ENCODE measurements around the gene FAM234A.
"Not testable (repeated sequence)": the region's sequence is repeated elsewhere in the genome, so short reads cannot be mapped to it uniquely, and the experiment has no call there.

FAM234A gene

GRCh38 chr16:209359-209758 lies 25.3 kb upstream of the FAM234A start:
- H3K9me3 ChIP-seq (ENCODE audit: control extremely low read depth in 1 of 5, control insufficient read depth in 4 of 5, insufficient read depth in 2 of 5, low read depth in 1 of 5, low read length in 4 of 5); H3K4me1 ChIP-seq (ENCODE audit: control extremely low read depth in 1 of 4, control insufficient read depth in 4 of 4, insufficient read depth in 4 of 4, low read length in 3 of 4); POLR2A ChIA-PET; H3K27me3 ChIP-seq (replicated peaks in 2 of 5; ENCODE audit: control insufficient read depth in 4 of 5, insufficient read depth in 5 of 5, low read length in 4 of 5); H3K27ac ChIP-seq (ENCODE audit: insufficient read depth in 1 of 2, low read depth in 1 of 2, low read length in 2 of 2, poor library complexity in 1 of 2, severe bottlenecking in 2 of 2); H3K4me3 ChIP-seq (ENCODE audit: control insufficient read depth in 1 of 7, extremely low read depth in 1 of 7, insufficient read depth in 4 of 7, low read depth in 2 of 7, low read length in 6 of 7); DNase-seq: not testable (repeated sequence)
- CTCF ChIA-PET: interaction anchor here (0.8 to 1.6 kb wide), 3 partner anchors 10 to 164 kb away, joined by 3 to 6 read pairs (median 3); no protein-coding TSS in a partner anchor
- WGBS (ENCODE audit: insufficient coverage): 100% methylated on average over 2 of the region's 4 CpGs
- H3K36me3 ChIP-seq (ENCODE audit: control insufficient read depth in 4 of 4, insufficient read depth in 4 of 4, low read length in 3 of 4): peaks cover 25 to 87% (median 62%) of the 10 kb centered on the region in 4 experiments

- ChIA-PET POLR2A (interaction anchor here (0.7 kb wide), 1 partner anchor 23 kb away, joined by 3 read pairs; no protein-coding TSS in a partner anchor), CTCF (interaction anchor here (1.0 kb wide), 1 partner anchor 31 kb away, joined by 3 read pairs; the partner anchor contains the start of gene HBQ1)
- H3K27me3 ChIP-seq (replicated peaks in 2 of 5; ENCODE audit: control insufficient read depth in 4 of 5, insufficient read depth in 5 of 5, low read length in 4 of 5); DNase-seq; H3K9me3 ChIP-seq (ENCODE audit: control extremely low read depth in 1 of 5, control insufficient read depth in 4 of 5, insufficient read depth in 2 of 5, low read depth in 1 of 5, low read length in 4 of 5); H3K4me3 ChIP-seq (ENCODE audit: control insufficient read depth in 1 of 7, extremely low read depth in 1 of 7, insufficient read depth in 4 of 7, low read depth in 2 of 7, low read length in 6 of 7); H3K27ac ChIP-seq (ENCODE audit: insufficient read depth in 1 of 2, low read depth in 1 of 2, low read length in 2 of 2, poor library complexity in 1 of 2, severe bottlenecking in 2 of 2); H3K4me1 ChIP-seq (ENCODE audit: control extremely low read depth in 1 of 4, control insufficient read depth in 4 of 4, insufficient read depth in 4 of 4, low read length in 3 of 4): not testable (repeated sequence)
- H3K36me3 ChIP-seq (ENCODE audit: control insufficient read depth in 4 of 4, insufficient read depth in 4 of 4, low read length in 3 of 4): peaks cover 17 to 86% (median 51%) of the 10 kb centered on the region in 4 experiments
- 95% methylated on average over 11 of the region's 14 CpGs for WGBS (ENCODE audit: insufficient coverage)
Measured at GRCh38 chr16:211631-212180, 22.9 kb upstream of the FAM234A start.

GRCh38 chr16:212999-213398 lies 21.6 kb upstream of the FAM234A start:
- no CpG with 5 or more reads among the region's 3 CpGs for WGBS (ENCODE audit: insufficient coverage)
- CTCF ChIA-PET: interaction anchor here (0.6 to 2.2 kb wide), 3 partner anchors 12 to 185 kb away, joined by 3 to 11 read pairs (median 4); no protein-coding TSS in a partner anchor
- Histone ChIP-seq H3K36me3 (ENCODE audit: control insufficient read depth in 4 of 4, insufficient read depth in 4 of 4, low read length in 3 of 4) (peaks cover 15 to 85% (median 50%) of the 10 kb centered on the region in 4 experiments), H3K4me1 (ENCODE audit: control extremely low read depth in 1 of 4, control insufficient read depth in 4 of 4, insufficient read depth in 4 of 4, low read length in 3 of 4) (no peaks in the 10 kb centered on the region), H3K27ac (ENCODE audit: insufficient read depth in 1 of 2, low read depth in 1 of 2, low read length in 2 of 2, poor library complexity in 1 of 2, severe bottlenecking in 2 of 2) (no peak overlapping the region), H3K27me3 (replicated peaks in 2 of 5; ENCODE audit: control insufficient read depth in 4 of 5, insufficient read depth in 5 of 5, low read length in 4 of 5) (no peaks in the 10 kb centered on the region), H3K4me3 (ENCODE audit: control insufficient read depth in 1 of 7, extremely low read depth in 1 of 7, insufficient read depth in 4 of 7, low read depth in 2 of 7, low read length in 6 of 7) (no peak overlapping the region), H3K9me3 (ENCODE audit: control extremely low read depth in 1 of 5, control insufficient read depth in 4 of 5, insufficient read depth in 2 of 5, low read depth in 1 of 5, low read length in 4 of 5) (no peaks in the 10 kb centered on the region)
- POLR2A ChIA-PET: no interaction called here
- no peak for DNase-seq

- no peak for DNase-seq
- POLR2A ChIA-PET: no interaction called here
- peaks cover 18 to 76% (median 53%) of the 10 kb centered on the region in 4 experiments for H3K36me3 ChIP-seq (ENCODE audit: control insufficient read depth in 4 of 4, insufficient read depth in 4 of 4, low read length in 3 of 4)
Measured at GRCh38 chr16:220021-220420, 14.6 kb upstream of the FAM234A start.

GRCh38 chr16:228151-228851 lies 6.3 kb upstream of the FAM234A start:
- peaks cover 14 to 37% (median 29%) of the 10 kb centered on the region in 4 experiments for H3K36me3 ChIP-seq (ENCODE audit: control insufficient read depth in 4 of 4, insufficient read depth in 4 of 4, low read length in 3 of 4)
- DNase-seq: peak in 2 of 3 donors; percentile 31 to 37
- peaks cover 11 to 18% (median 15%) of the 10 kb centered on the region in 4 experiments for H3K4me1 ChIP-seq (ENCODE audit: control extremely low read depth in 1 of 4, control insufficient read depth in 4 of 4, insufficient read depth in 4 of 4, low read length in 3 of 4)
- ChIA-PET POLR2A (interaction anchor here (0.5 kb wide), 1 partner anchor 84 kb away, joined by 6 read pairs; no protein-coding TSS in a partner anchor), CTCF (interaction anchor here (0.6 to 2.5 kb wide), 13 partner anchors 9 to 139 kb away, joined by 3 to 11 read pairs (median 3); no protein-coding TSS in a partner anchor)
- H3K27ac ChIP-seq (ENCODE audit: insufficient read depth in 1 of 2, low read depth in 1 of 2, low read length in 2 of 2, poor library complexity in 1 of 2, severe bottlenecking in 2 of 2): peak overlapping the region; percentile 78 to 93
- WGBS (ENCODE audit: insufficient coverage): 0% methylated on average over 3 of the region's 9 CpGs
- no peaks in the 10 kb centered on the region for H3K27me3 ChIP-seq (replicated peaks in 2 of 5; ENCODE audit: control insufficient read depth in 4 of 5, insufficient read depth in 5 of 5, low read length in 4 of 5)
- H3K4me3 ChIP-seq (ENCODE audit: control insufficient read depth in 1 of 7, extremely low read depth in 1 of 7, insufficient read depth in 4 of 7, low read depth in 2 of 7, low read length in 6 of 7): peak overlapping the region; percentile 60 to 99 (median 89)
- no peaks in the 10 kb centered on the region for H3K9me3 ChIP-seq (ENCODE audit: control extremely low read depth in 1 of 5, control insufficient read depth in 4 of 5, insufficient read depth in 2 of 5, low read depth in 1 of 5, low read length in 4 of 5)

More at GRCh38 chr16:220021-220420, 14.6 kb upstream of the FAM234A start:
- Histone ChIP-seq H3K27ac (ENCODE audit: insufficient read depth in 1 of 2, low read depth in 1 of 2, low read length in 2 of 2, poor library complexity in 1 of 2, severe bottlenecking in 2 of 2) (no peak overlapping the region), H3K4me3 (ENCODE audit: control insufficient read depth in 1 of 7, extremely low read depth in 1 of 7, insufficient read depth in 4 of 7, low read depth in 2 of 7, low read length in 6 of 7) (no peak overlapping the region), H3K27me3 (replicated peaks in 2 of 5; ENCODE audit: control insufficient read depth in 4 of 5, insufficient read depth in 5 of 5, low read length in 4 of 5) (no peaks in the 10 kb centered on the region), H3K9me3 (ENCODE audit: control extremely low read depth in 1 of 5, control insufficient read depth in 4 of 5, insufficient read depth in 2 of 5, low read depth in 1 of 5, low read length in 4 of 5) (no peaks in the 10 kb centered on the region), H3K4me1 (ENCODE audit: control extremely low read depth in 1 of 4, control insufficient read depth in 4 of 4, insufficient read depth in 4 of 4, low read length in 3 of 4) (no peaks in the 10 kb centered on the region)
- CTCF ChIA-PET: interaction anchor here (1.4 to 1.5 kb wide), 2 partner anchors 98 to 117 kb away, joined by 3 to 4 read pairs; no protein-coding TSS in a partner anchor
- WGBS (ENCODE audit: insufficient coverage): no CpG with 5 or more reads among the region's 4 CpGs

GRCh38 chr16:228852-229730 lies 5.5 kb upstream of the FAM234A start, which contains the start of gene LUC7L:
Gene LUC7L (minus strand): TSS chr16:229449. CDS start chr16:229339, 110 bp downstream.
- WGBS (ENCODE audit: insufficient coverage): under 1% methylated on average over 71 of the region's 88 CpGs
- Histone ChIP-seq H3K9me3 (ENCODE audit: control extremely low read depth in 1 of 5, control insufficient read depth in 4 of 5, insufficient read depth in 2 of 5, low read depth in 1 of 5, low read length in 4 of 5) (no peaks in the 10 kb centered on the region), H3K27ac (ENCODE audit: insufficient read depth in 1 of 2, low read depth in 1 of 2, low read length in 2 of 2, poor library complexity in 1 of 2, severe bottlenecking in 2 of 2) (peak within 1 kb of the TSS; percentile 78 to 93), H3K4me3 (ENCODE audit: control insufficient read depth in 1 of 7, extremely low read depth in 1 of 7, insufficient read depth in 4 of 7, low read depth in 2 of 7, low read length in 6 of 7) (peak within 1 kb of the TSS; percentile 60 to 99 (median 89)), H3K27me3 (replicated peaks in 2 of 5; ENCODE audit: control insufficient read depth in 4 of 5, insufficient read depth in 5 of 5, low read length in 4 of 5) (no peaks in the 10 kb centered on the region), H3K4me1 (ENCODE audit: control extremely low read depth in 1 of 4, control insufficient read depth in 4 of 4, insufficient read depth in 4 of 4, low read length in 3 of 4) (peaks cover 11 to 20% (median 18%) of the 10 kb centered on the region in 4 experiments), H3K36me3 (ENCODE audit: control insufficient read depth in 4 of 4, insufficient read depth in 4 of 4, low read length in 3 of 4) (peaks cover 12 to 29% (median 26%) of the 10 kb centered on the region in 4 experiments)
- peak; percentile 87 to 92 (median 90) for DNase-seq
- CTCF ChIA-PET: interaction anchor here (1.0 to 2.5 kb wide), 9 partner anchors 10 to 138 kb away, joined by 3 to 11 read pairs (median 5); no protein-coding TSS in a partner anchor
- POLR2A ChIA-PET: interaction anchor here (0.9 kb wide), 1 partner anchor 96 kb away, joined by 3 read pairs; no protein-coding TSS in a partner anchor
